PC-9 (cell line): Measurements from ENCODE around the gene SLC25A51. TPM values are rescaled to one million over a fixed set of nuclear protein-coding genes. Genes with fewer than 3 reads are reported as not detected.
A peak's percentile ranks its signal among the peaks of the same experiment; 100 is the strongest.

ENCODE experiments used
- BruUV-seq: library from RNA; stranded (reverse); fragments of 400-500 nt; replicated peaks from 2 replicates; lab custom pipeline; 2021; lab: Mats Ljungman, UMichigan
- CTCF ChIA-PET: fragments of 300-600 bp; sonication (Branson Sonifier 250); formaldehyde crosslinking; loops from one replicate; lab custom pipeline; 2022; ENCODE audit warnings: antibody characterized with exemption; lab: Charles Lee
- POLR2A ChIA-PET: fragments of 300-600 bp; sonication (Branson Sonifier 250); formaldehyde crosslinking; loops from one replicate; lab custom pipeline; 2022; ENCODE audit warnings: antibody characterized with exemption; ENCODE audit not compliant: unreplicated experiment; lab: Charles Lee
- DNase-seq, 2 experiments: peaks; one replicate each; pipeline versions ENCODE4 v3.0.0 to v3.0.0-alpha.2; 2015 to 2022; ENCODE audit warnings: mixed read lengths in 1 of 2
- H2AFZ ChIP-seq: fragments of 200-600 bp; sonication (generic); 2 replicates; pipeline ENCODE4 v1.8.1; 2017; ENCODE audit warnings: antibody characterized with exemption
- H3F3A ChIP-seq: fragments of 200-600 bp; sonication (generic); 2 replicates; pipeline ENCODE4 v1.8.1; 2017; ENCODE audit warnings: antibody characterized with exemption, mild to moderate bottlenecking, low read depth; ENCODE audit not compliant: insufficient read depth
- H3K27ac ChIP-seq: fragments of 200-600 bp; sonication (generic); 2 replicates; pipeline ENCODE4 v1.6.1; 2016; ENCODE audit warnings: mixed run types
- H3K27me3 ChIP-seq: fragments of 200-600 bp; sonication (generic); 2 replicates; pipeline ENCODE4 v1.6.1; 2016; ENCODE audit warnings: low read depth, mixed run types; ENCODE audit not compliant: insufficient read depth
- H3K36me3 ChIP-seq: fragments of 200-600 bp; sonication (generic); 2 replicates; pipeline ENCODE4 v1.6.1; 2016; ENCODE audit warnings: low read depth, mixed run types
- H3K4me1 ChIP-seq: fragments of 200-600 bp; sonication (generic); replicated peaks from 2 replicates; pipeline ENCODE4 v1.6.1; 2016; ENCODE audit warnings: mixed run types; ENCODE audit not compliant: insufficient read depth
- H3K4me2 ChIP-seq: fragments of 200-600 bp; sonication (generic); 2 replicates; pipeline ENCODE4 v1.6.1; 2017; ENCODE audit warnings: mixed run types
- H3K4me3 ChIP-seq: fragments of 200-600 bp; sonication (generic); 2 replicates; pipeline ENCODE4 v1.6.1; 2016; ENCODE audit warnings: mixed run types
- H3K79me2 ChIP-seq: fragments of 200-600 bp; sonication (generic); 2 replicates; pipeline ENCODE4 v1.6.1; 2017; ENCODE audit warnings: low read depth, mixed run types
- H3K9me2 ChIP-seq: fragments of 200-600 bp; sonication (generic); 2 replicates; pipeline ENCODE4 v1.8.1; 2017; ENCODE audit warnings: mild to moderate bottlenecking; ENCODE audit not compliant: insufficient read depth
- H3K9me3 ChIP-seq: fragments of 200-600 bp; sonication (generic); 2 replicates; pipeline ENCODE4 v1.8.1; 2016; ENCODE audit warnings: low read depth; ENCODE audit not compliant: insufficient read depth
- H4K20me1 ChIP-seq: fragments of 200-600 bp; sonication (generic); 2 replicates; pipeline ENCODE4 v1.8.1; 2017; ENCODE audit not compliant: insufficient read depth
- CTCF ChIP-seq: fragments of 200-600 bp; sonication (generic); conservative IDR thresholded peaks from 2 replicates; pipeline ENCODE4 v1.6.1; 2017; ENCODE audit warnings: mixed run types, antibody characterized with exemption, mild to moderate bottlenecking, moderate library complexity
- EZH2 ChIP-seq: fragments of 200-600 bp; sonication (generic); IDR thresholded peaks from 2 replicates; pipeline ENCODE4 v1.8.0; 2017; ENCODE audit warnings: antibody characterized with exemption, low read depth
- intact Hi-C: fragments of 100-400 bp; cut with micrococcal nuclease; formaldehyde crosslinking; loops from one replicate; pipeline ENCODE4 v1.10.0; 2022; ENCODE audit not compliant: unreplicated experiment
- total RNA-seq: library from RNA; stranded (reverse); gene quantifications from 2 replicates; pipeline ENCODE4 v1.2.3, GENCODE V29; 2021

Gene SLC25A51
- total RNA-seq, 1 experiment from 2014 or later: 14.9 TPM

DNA sequence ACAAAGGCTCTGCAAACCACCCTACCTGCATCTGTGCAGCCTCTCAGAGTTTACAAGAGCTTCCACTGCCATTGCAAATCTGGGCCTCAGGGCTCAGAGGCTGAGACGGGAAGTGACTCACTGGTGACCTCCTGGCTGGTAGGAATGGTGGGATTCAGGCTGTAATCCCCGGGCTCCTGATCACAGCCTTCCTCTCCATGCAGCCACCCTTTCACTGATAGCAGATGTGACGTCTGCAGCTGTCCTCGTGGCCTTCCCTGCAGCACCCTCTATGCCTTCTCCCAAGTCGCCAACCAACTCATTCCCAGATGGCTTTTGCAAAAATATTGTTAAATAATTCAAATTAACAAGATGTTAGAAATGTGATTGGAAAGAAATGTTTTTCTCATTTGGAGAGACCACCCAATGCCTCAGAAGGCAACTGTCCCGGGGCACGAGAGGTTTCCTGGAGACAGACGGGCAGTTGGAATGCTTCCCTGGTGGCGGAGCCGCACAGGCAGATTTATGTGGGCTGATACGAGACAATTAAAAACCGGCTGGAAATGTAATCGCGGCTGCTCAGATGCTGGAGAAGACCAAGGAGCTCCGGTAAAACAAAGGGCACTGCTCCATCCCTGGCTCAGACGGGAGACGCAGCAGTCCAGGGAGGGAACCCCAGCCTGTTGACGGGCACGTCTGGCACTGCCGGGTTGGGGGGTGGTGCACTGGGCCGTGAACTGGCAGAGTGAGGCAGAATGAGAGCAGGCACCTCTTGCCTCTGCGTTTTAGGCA is 34.4 kb upstream of the SLC25A51 start:
- H3K27ac ChIP-seq: peak overlapping the region; percentile 35
- no peaks in the 10 kb centered on the region for H3K9me2 ChIP-seq
- H3K36me3 ChIP-seq: no peaks in the 10 kb centered on the region
- H4K20me1 ChIP-seq: peaks cover 3% of the 10 kb centered on the region
- no TSS peak for BruUV-seq
- ChIA-PET POLR2A (interaction anchor here (0.5 kb wide), 1 partner anchor 37 kb away, joined by 3 read pairs; no protein-coding TSS in a partner anchor), CTCF (no interaction called here)
- H3K4me3 ChIP-seq: no peak overlapping the region
- no peak overlapping the region for H2AFZ ChIP-seq
- H3F3A ChIP-seq: peaks cover 34% of the 10 kb centered on the region
- TF ChIP-seq EZH2 (no peak), CTCF (no peak)
- peak overlapping the region; percentile 21 for H3K4me2 ChIP-seq
- H3K79me2 ChIP-seq: peaks cover 64% of the 10 kb centered on the region
- intact Hi-C loops: loop anchor here (5.0 kb wide), 1 partner anchor 626 kb away; no protein-coding TSS in a partner anchor
- peak; percentile 31 to 66 for DNase-seq
- no peaks in the 10 kb centered on the region for H3K27me3 ChIP-seq
- peaks cover 50% of the 10 kb centered on the region for H3K4me1 ChIP-seq
- no peaks in the 10 kb centered on the region for H3K9me3 ChIP-seq

DNA sequence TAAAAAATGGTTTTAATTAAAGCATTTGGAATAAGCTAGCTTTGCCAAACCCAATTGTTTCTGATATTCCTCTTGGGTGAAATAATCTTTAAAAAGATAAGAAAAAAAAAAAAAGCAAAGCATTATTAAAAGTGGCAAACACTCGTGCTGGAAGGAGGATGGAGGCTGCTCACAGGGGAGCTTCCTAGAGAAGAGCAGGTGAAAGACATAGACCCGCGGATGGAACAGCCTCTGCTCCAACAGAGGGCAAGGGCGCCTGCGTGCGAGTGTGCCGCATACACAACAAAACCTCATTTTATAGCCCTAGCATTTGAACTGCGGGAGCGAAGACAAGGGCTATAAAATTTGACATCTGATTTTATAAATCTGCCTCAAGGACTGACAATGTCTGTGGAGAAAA is 33.4 kb upstream of the SLC25A51 start:
- H3K9me3 ChIP-seq: no peaks in the 10 kb centered on the region
- no peak overlapping the region for H2AFZ ChIP-seq
- H3K79me2 ChIP-seq: peaks cover 61% of the 10 kb centered on the region
- no TSS peak for BruUV-seq
- H3K4me3 ChIP-seq: no peak overlapping the region
- TF ChIP-seq CTCF (no peak), EZH2 (no peak)
- peaks cover 24% of the 10 kb centered on the region; the same call in 1 of the 2 replicates for H3F3A ChIP-seq
- no peaks in the 10 kb centered on the region for H3K27me3 ChIP-seq
- no peaks in the 10 kb centered on the region for H3K36me3 ChIP-seq
- H3K27ac ChIP-seq: peak overlapping the region; percentile 35
- no peaks in the 10 kb centered on the region; the same call in 1 of the 2 replicates for H4K20me1 ChIP-seq
- POLR2A ChIA-PET: interaction anchor here (0.6 kb wide), 1 partner anchor 289 kb away, joined by 3 read pairs; no protein-coding TSS in a partner anchor
- no peak for DNase-seq
- no peaks in the 10 kb centered on the region for H3K9me2 ChIP-seq
- peak overlapping the region; percentile 21; the same call in 1 of the 2 replicates for H3K4me2 ChIP-seq
- intact Hi-C loops: loop anchor here (5.0 kb wide), 1 partner anchor 625 kb away; no protein-coding TSS in a partner anchor
- peaks cover 41% of the 10 kb centered on the region for H3K4me1 ChIP-seq
- CTCF ChIA-PET: interaction anchor here (0.5 to 0.7 kb wide), 2 partner anchors 13 to 458 kb away, joined by 4 read pairs; no protein-coding TSS in a partner anchor

GRCh38 chr9:37936965-37937364 is 33.0 kb upstream of the SLC25A51 start:
- DNase-seq: no peak
- H3K36me3 ChIP-seq: no peaks in the 10 kb centered on the region
- no peak overlapping the region for H3K4me3 ChIP-seq
- CTCF ChIA-PET: interaction anchor here (0.5 to 0.7 kb wide), 2 partner anchors 14 to 458 kb away, joined by 4 read pairs; no protein-coding TSS in a partner anchor
- H3K4me2 ChIP-seq: no peak overlapping the region
- no peak for TF ChIP-seq CTCF
- no peak for TF ChIP-seq EZH2
- H3K4me1 ChIP-seq: peaks cover 37% of the 10 kb centered on the region
- no peak overlapping the region for H3K27ac ChIP-seq
- H3F3A ChIP-seq: peaks cover 21% of the 10 kb centered on the region; the same call in 1 of the 2 replicates
- POLR2A ChIA-PET: interaction anchor here (0.6 kb wide), 1 partner anchor 290 kb away, joined by 3 read pairs; no protein-coding TSS in a partner anchor
- intact Hi-C loops: loop anchor here (5.0 kb wide), 1 partner anchor 625 kb away; no protein-coding TSS in a partner anchor
- BruUV-seq: no TSS peak
- H3K79me2 ChIP-seq: peaks cover 57% of the 10 kb centered on the region
- H3K27me3 ChIP-seq: no peaks in the 10 kb centered on the region
- H4K20me1 ChIP-seq: no peaks in the 10 kb centered on the region; the same call in 1 of the 2 replicates
- no peaks in the 10 kb centered on the region for H3K9me2 ChIP-seq
- no peak overlapping the region for H2AFZ ChIP-seq
- H3K9me3 ChIP-seq: no peaks in the 10 kb centered on the region
